Measurements from ENCODE around the gene TSSK6. TPM values are rescaled to one million over a fixed set of nuclear protein-coding genes. Genes with fewer than 3 reads are reported as not detected.

TSSK6 gene
- total RNA-seq, 2 donors from 2014 or later: 1.5 to 3.6 TPM

DNA sequence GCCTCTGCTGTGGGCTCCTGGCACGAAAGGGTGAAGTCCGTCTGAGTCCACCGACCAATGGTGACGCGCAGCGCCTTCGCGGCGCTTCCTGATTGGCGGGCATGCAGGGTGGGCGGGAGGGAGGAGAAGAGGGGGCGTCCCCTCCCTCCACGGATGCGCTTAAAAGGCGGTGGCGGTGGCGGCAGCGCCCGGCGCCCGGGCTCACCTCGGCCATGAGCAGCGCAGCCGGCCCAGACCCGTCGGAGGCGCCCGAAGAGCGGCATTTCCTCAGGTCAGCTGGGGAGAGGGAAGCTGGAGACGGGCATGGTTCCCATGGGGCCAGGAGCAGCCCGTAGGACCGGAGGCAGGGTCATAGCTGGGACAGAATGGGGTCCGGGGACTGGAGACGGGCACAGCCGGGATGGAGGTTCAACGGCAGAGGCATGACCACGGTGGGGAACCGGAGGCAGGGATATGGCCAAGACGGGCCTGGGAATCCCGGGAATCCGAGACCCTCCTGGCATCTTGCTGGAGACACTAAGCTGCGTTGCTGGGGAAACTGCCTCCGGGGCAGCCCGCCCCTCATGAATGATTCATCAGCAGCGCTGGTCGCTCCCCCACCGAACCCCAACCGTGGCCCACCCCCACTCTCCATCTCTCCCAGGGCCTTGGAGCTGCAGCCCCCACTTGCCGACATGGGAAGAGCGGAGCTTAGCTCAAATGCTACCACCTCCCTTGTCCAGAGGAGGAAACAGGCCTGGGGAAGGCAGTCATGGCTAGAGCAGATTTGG is 13.6 kb upstream of the TSSK6 start, which contains the start of gene YJEFN3:
TSS of gene YJEFN3 (plus strand) at position 191 of the 770 bp plus-strand sequence. CDS start at position 213, 22 bp downstream.
- no peak within 1 kb of the TSS for H3K4me3 ChIP-seq
- H3K27me3 ChIP-seq (replicated peaks; ENCODE audit: insufficient read depth): no peaks in the 10 kb centered on the region
- TF ChIP-seq, protein P1, sequence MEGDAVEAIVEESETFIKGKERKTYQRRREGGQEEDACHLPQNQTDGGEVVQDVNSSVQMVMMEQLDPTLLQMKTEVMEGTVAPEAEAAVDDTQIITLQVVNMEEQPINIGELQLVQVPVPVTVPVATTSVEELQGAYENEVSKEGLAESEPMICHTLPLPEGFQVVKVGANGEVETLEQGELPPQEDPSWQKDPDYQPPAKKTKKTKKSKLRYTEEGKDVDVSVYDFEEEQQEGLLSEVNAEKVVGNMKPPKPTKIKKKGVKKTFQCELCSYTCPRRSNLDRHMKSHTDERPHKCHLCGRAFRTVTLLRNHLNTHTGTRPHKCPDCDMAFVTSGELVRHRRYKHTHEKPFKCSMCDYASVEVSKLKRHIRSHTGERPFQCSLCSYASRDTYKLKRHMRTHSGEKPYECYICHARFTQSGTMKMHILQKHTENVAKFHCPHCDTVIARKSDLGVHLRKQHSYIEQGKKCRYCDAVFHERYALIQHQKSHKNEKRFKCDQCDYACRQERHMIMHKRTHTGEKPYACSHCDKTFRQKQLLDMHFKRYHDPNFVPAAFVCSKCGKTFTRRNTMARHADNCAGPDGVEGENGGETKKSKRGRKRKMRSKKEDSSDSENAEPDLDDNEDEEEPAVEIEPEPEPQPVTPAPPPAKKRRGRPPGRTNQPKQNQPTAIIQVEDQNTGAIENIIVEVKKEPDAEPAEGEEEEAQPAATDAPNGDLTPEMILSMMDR (IDR thresholded peaks at IDR 0.05): no peak
- ATAC-seq (ENCODE audit: insufficient number of reproducible peaks, low FRiP score, low read depth) (no peak), DNase-seq (ENCODE audit: low spot score) (no peak)
- H3K4me1 ChIP-seq (ENCODE audit: control insufficient read depth in 1 of 2, low read depth in 2 of 2): no peaks in the 10 kb centered on the region
- H3K27ac ChIP-seq: no peak within 1 kb of the TSS
- no peaks in the 10 kb centered on the region for H3K9me3 ChIP-seq
- H3K36me3 ChIP-seq: peaks cover 22% of the 10 kb centered on the region

DNA sequence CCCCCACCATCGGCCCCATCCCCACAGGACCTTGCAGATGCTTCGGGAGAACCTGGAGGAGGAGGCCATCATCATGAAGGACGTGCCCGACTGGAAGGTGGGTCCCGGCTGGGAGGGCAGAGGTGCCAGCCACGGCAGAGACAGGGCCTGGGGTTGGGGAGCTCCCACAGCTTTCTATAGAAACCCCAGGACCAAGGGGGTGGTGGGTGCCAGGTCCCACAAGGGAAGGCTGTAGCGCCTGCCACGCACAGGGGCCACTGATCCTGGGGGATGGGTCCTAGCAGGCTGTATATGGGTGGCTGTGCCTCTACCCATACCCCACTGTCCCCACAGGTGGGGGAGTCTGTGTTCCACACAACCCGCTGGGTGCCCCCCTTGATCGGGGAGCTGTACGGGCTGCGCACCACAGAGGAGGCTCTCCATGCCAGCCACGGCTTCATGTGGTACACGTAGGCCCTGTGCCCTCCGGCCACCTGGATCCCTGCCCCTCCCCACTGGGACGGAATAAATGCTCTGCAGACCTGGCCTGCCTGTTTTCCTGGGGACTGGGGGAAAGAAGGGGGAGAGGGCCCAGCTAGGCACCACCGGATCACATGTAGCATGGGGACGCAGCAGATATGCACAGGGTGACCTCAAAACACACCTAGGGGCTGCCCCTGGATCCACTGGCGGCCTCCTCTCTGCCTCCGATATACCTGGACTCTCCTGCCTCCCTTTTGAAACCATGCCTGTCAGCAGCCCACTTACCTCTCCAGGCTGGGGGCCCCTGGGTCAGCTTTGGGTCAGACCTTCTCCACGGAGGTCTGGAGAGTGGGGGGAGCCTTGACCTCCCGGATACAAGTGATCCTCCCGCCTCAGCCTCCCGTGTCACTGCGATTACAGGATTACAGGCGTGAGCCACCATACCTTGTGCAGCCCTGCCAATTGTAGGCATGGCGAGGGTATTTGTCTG is 12.6 kb upstream of the TSSK6 start:
- no peaks in the 10 kb centered on the region for H3K4me1 ChIP-seq (ENCODE audit: control insufficient read depth in 1 of 2, low read depth in 2 of 2)
- H3K27me3 ChIP-seq (replicated peaks; ENCODE audit: insufficient read depth): no peaks in the 10 kb centered on the region
- TF ChIP-seq, protein P1 (IDR thresholded peaks at IDR 0.05): no peak
- no peak overlapping the region for H3K4me3 ChIP-seq
- peaks cover 27% of the 10 kb centered on the region for H3K36me3 ChIP-seq
- DNase-seq (ENCODE audit: low spot score) (no peak), ATAC-seq (ENCODE audit: insufficient number of reproducible peaks, low FRiP score, low read depth) (no peak)
- H3K27ac ChIP-seq: no peak overlapping the region
- H3K9me3 ChIP-seq: no peaks in the 10 kb centered on the region

DNA sequence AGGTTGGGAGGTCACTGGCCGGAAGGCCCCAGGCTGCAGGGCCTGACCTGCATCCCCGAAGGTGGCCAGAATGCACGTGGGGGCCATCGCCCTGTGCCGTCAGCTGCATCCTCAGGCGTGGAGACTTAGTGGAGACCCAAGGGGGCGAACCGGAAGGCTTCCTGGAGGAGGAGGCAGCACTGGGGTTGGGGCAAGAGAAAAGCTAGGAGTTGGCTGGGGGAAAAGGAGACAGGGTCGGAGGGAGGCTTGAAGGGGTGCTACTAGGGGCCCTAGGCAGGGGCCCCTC is 12.0 kb upstream of the TSSK6 start:
- peaks cover 27% of the 10 kb centered on the region for H3K36me3 ChIP-seq

DNA sequence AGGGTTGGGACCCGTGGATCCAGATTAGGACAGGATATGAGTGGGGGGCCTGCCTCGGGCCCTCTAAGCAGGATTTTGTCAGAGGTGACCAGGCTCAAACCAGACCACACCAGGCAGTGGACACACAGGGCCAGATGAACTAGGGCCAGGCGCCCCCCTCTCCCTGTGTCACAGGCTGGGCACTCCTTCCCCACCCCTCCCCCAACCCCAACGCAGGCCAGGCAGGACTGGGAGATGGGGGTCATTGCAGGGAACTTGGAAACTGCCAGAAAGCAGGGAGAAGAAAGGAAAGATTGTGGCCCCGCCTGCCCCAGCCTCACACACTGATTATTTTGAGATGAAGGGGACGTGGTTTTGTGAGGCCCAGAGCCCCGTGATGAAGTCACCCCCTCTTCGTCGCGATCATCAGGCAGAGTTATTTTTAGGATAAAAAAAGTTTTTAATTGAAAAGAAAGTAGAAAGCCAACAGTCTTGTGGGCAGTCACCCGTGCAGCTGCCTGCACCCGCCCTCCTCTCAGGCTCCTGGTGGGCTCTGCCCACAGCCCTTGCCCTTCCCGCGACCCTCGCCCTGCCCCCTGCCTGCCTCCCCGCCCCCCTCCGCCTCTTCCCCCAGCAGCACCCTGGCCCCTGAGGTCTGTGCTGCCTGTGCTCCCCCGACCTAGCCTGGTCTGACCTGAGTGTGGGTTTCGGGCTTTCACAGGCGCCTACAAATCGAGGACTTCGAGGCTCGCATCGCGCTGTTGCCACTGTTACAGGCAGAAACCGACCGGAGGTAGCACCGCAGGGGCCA is 11.4 kb upstream of the TSSK6 start:
- Histone ChIP-seq H3K4me1 (ENCODE audit: control insufficient read depth in 1 of 2, low read depth in 2 of 2) (no peaks in the 10 kb centered on the region), H3K27ac (no peak overlapping the region), H3K4me3 (no peak overlapping the region), H3K9me3 (no peaks in the 10 kb centered on the region), H3K27me3 (replicated peaks; ENCODE audit: insufficient read depth) (no peaks in the 10 kb centered on the region), H3K36me3 (peaks cover 27% of the 10 kb centered on the region)
- TF ChIP-seq, protein P1 (IDR thresholded peaks at IDR 0.05): no peak
- no peak for ATAC-seq (ENCODE audit: insufficient number of reproducible peaks, low FRiP score, low read depth)
- no peak for DNase-seq (ENCODE audit: low spot score)

More for the DNA sequence above, 12.0 kb upstream of the TSSK6 start:
- no peak for DNase-seq (ENCODE audit: low spot score)
- TF ChIP-seq, protein P1 (IDR thresholded peaks at IDR 0.05): no peak
- no peak for ATAC-seq (ENCODE audit: insufficient number of reproducible peaks, low FRiP score, low read depth)
- Histone ChIP-seq H3K4me3 (no peak overlapping the region), H3K27me3 (replicated peaks; ENCODE audit: insufficient read depth) (no peaks in the 10 kb centered on the region), H3K27ac (no peak overlapping the region), H3K9me3 (no peaks in the 10 kb centered on the region), H3K4me1 (ENCODE audit: control insufficient read depth in 1 of 2, low read depth in 2 of 2) (no peaks in the 10 kb centered on the region)

Measured in thoracic aorta (tissue), 2 donors.